HG02571 (cell line): Measurements from ENCODE around the gene PAPPA.

Experiments used
- ATAC-seq: cut with Tn5 transposase; IDR thresholded peaks from one replicate; pipeline ENCODE4 v1.9.1; 2021; ENCODE audit warnings: mild to moderate bottlenecking, moderate library complexity; ENCODE audit not compliant: unreplicated experiment

The PAPPA gene

DNA sequence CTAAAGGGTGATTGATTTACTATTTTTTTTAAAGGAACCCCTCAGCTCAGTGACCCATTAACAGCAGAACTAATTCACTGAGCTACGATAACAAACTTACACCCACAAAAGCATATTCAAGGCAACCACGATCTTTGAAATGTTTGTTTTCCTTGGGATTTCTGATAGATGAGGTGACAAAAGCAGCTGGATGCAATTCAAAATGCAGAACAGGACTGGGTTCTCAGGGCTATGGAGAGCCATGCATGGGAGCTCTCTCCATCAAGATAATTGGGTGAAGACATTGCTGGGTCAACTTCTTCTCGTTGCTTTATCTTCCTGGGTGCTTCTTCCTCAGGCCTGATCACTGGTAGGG lies 60.1 kb downstream of the PAPPA start:
- no peak for ATAC-seq

DNA sequence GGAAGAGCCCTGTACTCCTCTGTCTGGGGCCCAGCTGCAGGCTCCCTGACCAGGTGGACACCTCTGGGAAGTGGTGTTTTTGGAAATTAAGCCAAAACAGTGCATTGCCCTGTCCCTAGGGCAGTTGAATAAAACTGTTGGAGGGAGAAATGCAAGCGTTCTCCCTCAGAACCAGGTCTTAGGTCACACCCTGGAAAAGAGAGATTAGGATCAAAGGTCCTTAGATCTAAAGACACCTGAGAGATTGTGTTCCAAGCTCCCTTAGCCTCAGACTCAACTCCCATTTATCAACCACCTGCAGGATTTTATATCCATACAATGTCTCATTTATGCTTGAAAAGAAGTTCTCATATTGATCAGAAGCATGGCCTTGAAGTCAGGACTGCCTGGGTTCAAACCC lies 64.8 kb downstream of the PAPPA start:
- ATAC-seq, result no peak

DNA sequence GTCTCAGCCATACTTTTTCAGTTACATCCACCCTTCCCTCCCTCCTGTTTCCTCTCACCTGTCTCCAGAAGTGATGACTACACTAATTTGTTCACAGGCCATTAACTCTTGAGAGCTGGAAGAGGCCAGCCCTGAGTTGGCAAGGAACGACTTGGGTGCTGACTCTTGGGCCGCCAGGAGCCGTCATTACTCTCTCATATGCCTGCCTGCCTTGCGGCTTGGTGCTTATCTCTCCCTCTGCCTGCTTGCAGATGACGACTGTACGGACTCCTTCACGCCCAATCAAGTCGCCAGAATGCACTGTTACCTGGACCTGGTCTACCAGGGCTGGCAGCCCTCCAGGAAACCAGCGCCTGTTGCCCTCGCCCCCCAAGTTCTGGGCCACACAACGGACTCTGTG lies 66.1 kb downstream of the PAPPA start:
- ATAC-seq, result no peak

DNA sequence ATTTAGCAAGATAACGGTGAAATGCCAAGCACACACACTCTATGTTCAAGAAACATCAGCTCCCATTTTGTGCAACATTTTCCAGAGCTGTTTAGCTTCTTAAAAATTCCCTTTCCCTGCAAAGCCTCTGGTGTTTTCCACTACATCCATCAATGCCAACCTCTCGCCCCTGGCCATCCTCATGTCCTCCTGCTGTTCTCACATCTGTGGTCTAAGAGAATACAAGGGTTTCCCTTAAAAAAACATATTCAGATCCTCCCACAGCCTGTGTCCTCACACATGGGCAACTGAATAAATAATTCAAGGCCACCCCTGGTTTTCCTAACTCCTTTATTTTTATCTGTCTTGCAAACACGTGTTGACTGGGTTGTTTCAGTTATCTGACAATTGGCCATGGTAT lies 70.3 kb downstream of the PAPPA start:
- no peak for ATAC-seq

DNA sequence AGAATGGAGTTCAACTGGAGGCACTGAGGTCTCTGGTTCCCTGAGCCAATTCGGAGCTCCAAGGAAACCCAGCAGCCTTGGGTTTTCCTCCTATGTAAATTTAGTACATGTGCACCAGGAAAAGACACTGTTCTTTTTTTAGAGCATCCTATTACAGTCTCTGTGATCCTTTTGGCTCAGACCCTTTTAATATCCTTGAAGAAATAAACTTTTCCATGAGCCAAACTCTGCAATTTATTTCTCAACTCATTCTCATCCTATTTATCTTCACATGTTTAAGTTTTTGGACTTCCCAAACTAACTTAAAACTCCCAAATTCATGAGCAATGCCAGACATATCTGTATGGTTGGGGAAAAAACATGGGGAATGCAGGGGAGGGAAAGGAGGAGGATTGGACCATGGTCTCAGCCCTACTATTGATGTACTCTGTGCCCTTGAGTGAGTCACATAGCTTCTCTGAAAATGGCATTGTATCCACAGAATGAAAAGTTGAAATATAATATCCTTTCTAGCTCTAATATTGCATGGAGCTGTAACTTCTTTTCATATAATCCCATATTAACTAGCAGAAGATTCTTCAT lies 76.6 kb downstream of the PAPPA start:
- no peak for ATAC-seq

DNA sequence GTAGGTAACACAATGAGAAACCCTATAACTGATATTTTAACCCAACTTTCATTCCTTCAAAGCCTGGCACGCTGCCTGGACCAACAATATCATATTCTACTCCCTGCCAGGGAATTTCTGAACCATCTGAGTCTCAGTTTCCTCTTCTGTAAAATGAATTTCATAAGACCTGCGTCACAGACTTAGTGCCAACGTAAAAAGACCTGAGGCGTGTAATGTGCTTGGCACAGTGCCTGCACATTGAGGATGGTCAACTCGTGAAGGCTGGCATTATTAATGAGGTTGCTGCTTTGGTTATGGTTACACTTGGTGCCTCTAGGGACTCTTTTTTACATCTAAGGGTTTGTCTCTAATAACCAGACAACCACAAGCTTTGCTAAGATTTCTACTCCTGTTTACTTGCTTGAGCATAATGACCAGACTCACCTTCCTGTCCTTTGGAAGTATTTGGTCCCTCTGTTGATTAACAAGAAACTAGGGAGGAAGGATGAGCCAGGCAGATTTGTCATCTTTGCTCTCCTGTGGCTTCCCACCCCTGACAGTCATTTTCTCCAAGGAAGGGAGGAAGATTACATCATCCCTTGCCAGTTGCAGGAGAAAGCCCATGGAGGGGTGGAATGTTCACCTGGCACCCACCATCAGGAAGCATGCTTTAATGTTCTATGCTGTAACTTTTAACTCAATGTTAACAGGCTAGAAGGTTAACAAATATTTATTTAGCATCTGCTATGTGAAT lies 79.0 kb downstream of the PAPPA start:
- no peak for ATAC-seq

DNA sequence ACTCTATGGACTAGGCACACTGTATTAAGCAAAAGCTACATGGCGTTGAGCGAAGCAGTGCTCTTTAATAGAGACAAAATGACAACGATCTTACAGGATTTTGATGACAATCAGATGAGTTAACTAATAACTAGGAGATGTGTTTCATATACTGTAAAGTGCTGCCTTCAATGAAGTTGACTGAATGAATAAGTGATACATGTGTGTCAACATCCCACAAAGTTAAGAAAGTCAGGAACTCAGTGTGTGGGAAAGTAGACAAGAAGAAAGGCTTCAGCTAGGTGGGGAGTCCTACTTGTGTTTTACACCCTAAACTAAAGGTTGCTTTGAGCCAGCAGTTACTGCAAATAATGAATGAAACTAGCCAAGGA lies 79.6 kb downstream of the PAPPA start:
- no peak for ATAC-seq

DNA sequence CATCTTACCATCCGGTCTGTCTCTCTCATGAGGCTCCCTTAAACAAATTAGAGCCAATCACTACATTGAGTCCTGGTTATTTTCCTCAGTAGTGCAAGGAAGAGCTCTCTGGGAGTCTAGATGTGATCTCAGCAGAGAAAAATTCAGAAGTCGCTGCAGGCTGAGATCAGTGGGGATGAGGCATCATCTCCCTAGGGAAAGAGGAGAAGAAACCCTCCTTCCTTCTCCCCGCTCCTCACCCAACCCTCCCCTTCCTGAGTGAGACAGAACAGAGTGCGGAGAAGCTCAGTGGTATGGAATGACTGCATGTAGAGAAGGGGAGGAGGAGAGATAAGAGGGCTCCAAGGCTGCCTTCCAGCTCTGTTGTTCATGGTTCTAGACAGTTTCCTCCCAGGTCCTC lies 80.5 kb downstream of the PAPPA start:
- ATAC-seq, result no peak

DNA sequence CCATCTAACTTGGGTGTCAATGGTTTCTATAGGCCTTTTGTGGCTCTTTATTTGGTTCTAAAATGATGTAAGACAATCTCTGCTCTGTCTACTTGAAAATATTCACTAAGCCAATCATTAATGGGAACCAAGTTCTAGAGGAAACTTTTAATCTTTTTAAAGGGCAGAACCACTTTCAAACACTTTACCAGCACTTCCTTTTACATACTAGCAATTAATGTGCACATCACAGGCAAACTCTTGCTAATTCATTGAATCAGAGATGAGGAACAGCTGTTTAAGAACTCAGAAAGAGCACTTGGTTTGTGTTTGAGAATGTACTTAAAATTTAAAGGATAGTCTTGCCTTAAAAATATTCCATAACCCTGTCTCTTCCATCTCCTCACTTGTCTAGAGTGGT lies 83.4 kb downstream of the PAPPA start:
- ATAC-seq, result no peak

DNA sequence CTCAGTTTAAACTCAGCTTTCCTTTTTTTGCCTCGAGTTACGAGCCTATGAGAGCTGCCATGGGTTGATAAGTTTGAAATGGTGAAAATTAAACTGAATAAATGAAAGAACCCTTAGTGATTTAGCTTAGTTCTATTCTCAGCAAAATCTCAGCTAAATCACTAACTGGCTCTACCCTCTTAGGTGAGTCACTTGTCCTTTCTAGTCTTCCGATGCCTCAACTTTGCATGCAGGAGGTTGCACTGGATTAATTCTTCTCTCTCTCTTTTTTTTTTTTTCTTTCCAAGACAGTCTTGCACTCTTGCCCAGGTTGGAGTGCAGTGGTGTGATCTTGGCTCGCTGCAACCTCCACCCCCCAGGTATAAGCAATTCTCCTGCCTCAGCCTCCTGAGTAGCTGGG lies 83.9 kb downstream of the PAPPA start:
- no peak for ATAC-seq

DNA sequence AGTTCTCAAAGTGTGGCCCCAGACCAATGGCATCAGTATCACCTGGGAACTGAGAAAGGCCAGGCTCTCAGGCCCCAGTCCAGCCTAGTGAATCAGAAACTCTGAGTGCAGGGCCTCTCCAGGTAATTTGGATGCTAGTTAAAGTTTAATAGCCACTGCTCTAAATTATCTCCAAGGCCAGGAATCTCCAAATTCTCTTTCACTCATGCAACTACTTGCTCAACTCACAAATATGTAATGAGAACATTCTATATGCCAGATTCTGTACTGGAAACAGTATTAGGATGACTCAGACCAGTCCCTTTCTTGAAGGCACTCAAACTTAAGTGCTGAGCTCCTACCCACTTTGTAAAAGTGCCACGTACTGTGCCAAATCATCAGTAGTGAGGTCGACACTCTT lies 84.6 kb downstream of the PAPPA start:
- ATAC-seq, result no peak

DNA sequence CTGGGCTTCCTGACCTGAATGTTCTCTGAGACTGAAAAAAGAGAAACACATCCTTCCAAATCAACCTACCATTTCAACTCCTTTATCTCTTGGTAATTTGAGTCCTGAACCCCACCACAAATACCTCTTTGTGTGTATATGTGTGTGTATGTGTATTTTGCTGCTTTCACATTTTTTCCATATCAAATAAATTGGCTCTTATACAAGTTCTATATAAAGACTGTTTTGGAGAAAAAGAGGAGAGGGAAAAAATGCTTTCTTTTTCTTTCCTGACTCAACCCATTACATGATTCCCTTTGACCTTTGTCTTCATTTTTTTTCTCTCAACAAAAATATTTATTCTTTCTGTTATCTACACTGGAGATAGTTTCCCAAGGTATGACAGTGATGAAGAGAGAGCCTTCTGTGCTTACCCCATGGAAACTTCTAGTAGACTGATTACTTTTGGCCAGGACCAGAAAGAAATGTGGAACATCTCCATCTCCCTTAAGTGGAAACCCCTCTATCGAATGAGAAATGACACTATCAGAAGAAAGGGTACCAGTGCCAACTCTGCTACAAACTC lies 85.3 kb downstream of the PAPPA start:
- ATAC-seq, result no peak

DNA sequence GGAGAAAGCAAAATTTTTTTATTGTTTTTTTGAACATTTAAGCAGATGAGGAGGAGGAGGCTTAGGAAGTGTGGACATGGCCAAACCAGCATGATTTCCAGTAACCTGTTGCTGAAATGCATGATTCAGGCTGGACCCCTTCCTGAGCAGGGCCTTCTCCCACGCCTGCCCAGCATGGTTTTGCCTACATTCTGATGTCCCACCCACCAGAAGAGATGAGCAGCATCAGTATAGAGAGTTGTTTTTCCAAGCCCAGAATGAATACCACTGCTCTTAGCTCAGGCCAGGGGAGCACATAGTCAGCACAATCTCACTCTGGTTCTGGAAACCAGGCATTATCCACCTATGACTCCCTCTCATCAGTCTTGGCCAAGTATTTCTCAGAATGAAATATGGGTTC lies 90.1 kb downstream of the PAPPA start:
- ATAC-seq, result no peak

DNA sequence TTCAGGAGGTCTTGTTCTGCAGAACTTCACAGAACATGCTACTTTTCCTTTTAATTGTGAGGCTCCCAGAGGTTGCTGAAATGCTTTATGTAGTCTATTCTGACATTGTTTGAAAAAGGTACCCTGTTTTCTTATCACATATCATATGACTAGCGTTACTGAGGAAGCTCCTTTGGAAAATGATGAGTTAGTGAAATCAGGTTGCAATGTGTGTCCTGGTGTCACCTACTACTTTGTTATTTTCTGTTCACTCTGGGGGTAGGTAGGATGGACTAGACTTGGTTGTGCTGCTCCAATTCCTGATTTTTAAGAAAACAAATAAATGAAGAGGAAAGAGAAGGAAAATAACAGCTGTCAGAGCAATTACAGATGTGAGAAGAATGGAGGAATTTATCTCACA lies 93.7 kb downstream of the PAPPA start:
- ATAC-seq, result no peak

DNA sequence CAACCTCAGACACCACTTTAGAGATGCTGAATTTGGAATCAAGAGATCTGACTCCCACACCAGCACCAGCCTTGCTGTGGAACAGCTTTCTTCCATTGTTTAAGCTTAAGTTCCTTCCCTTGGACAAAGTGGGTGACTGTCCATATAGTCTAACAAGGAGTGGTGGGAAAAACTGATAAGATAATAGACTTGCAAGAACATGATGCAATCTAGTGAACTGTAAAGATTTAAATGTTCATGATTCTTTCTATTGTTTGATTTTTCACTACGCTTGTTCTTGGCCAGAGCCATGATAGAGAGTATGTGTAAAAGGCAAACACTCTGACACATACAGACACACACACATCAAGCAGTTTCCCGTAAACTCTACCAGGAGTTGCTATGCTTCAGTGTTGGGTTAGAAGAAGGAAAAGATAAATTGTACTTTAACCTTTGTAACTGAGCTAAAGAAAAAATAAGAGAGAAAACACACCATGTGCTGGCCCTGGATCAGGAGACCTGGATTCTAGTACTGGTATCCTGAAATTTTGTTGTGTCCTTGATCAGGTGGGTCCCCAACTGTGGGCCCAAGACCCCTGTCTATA lies 94.3 kb downstream of the PAPPA start:
- no peak for ATAC-seq

DNA sequence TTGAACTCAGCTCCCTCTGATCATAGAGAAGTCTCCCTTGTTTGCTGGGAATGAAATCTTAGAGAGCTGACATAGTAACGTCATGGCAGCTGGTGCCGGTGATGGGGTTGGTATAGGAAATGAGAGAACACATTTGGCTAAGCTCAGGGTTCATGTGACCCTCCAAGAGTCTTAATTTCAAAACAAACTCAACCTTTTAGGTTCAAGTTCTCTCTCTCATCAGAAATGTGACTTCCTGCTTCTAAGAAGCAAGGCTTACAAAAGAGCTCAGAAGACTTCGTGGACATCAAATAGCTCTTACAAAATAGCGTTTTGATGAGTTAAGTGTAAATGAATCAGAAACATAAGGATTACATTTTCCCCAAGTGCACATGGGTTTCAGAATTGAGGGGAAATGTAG lies 97.3 kb downstream of the PAPPA start:
- ATAC-seq, result no peak

DNA sequence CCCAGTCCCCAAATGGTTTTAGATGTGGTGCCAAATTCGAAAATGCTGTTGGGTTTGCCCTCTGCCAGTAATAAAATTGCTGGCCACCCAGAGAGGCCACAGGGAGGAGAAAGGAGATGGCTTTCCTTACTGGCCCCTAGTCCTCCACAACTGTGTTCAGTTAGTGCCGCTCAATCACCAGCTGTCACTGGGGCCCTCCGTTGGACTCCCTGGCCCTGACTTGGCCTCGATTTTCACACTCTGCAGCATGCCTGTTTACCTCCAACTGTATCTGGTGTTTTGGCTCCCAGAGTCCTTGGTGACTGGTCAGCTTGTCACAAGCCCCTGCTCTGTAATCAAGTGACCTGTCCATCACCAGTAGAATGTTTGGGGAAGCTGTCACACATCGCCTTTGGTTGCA lies 97.8 kb downstream of the PAPPA start:
- ATAC-seq, result no peak

DNA sequence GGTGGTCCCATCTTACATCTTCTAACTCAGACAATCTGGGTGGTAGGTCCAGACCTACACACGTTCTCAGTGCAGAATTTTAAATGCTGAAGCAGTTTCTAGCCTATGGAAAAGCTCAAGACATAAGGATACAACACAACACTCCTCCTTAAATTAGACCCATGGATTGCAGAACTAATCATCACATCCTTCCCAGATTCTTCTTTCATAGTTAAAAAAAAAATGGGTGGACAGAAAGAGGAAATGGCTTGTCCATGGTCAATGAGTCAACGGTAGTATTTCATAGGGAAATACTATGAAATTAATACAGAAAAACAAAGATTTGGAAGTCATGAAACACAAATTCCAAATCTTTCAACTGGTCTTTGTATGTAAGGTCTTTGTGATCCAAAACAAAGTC lies 106.9 kb downstream of the PAPPA start:
- ATAC-seq, result no peak

DNA sequence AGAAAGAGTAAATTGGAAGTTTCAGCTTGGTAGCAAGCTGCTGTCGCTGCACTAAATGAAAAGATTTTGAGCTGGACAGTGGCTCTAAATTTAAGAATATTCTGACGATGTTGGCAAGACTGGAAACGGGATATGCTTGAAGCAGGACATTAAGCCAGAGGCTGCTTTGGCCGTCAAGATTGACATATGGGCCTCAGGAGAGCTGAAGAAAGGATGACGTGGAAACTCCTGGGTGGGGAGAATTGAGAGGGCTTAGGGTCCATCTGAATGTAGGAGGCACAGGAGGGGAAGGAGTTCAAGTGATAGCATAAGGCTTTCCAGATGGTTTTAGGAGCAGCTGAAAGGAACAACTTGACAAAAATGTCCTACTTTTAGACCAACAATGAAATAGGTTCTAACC lies 108.9 kb downstream of the PAPPA start:
- no peak for ATAC-seq

DNA sequence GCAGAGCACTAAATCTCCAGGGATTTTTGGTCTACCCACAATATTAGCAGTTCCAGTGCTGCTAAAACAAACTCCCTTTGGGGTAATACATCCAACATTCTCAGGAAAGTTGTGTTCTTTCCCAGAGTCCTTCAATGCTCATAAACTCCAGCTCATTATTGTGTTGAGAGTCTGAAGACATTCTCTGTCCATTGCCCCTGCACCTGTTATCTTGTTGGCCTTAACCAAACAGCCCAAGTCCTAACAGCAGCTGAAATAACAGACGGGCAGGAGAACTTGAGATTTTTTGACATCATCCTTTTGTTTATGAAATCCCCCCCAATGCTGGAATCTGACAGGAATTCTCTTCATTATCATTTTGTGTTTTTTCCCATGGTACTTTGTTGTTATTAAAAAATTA lies 110.8 kb downstream of the PAPPA start:
- ATAC-seq, result no peak

DNA sequence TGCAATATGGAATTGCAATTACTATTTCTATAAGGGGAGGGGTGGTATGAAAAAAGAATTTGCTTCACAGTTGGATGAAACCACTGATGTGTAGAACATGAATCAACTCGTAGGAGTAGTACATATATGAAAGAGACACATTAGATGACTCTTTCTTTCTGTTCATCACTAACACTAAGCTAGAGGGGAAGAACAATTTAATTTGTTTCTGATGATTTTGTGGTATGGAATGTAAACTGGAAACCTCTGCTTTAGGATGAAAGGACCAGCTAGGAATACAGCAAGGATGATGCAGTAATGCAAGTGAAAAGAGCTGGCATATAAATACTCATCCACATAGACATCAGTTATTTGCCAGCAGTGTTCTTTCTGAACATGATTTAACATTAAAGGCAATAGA lies 113.4 kb downstream of the PAPPA start:
- no peak for ATAC-seq

DNA sequence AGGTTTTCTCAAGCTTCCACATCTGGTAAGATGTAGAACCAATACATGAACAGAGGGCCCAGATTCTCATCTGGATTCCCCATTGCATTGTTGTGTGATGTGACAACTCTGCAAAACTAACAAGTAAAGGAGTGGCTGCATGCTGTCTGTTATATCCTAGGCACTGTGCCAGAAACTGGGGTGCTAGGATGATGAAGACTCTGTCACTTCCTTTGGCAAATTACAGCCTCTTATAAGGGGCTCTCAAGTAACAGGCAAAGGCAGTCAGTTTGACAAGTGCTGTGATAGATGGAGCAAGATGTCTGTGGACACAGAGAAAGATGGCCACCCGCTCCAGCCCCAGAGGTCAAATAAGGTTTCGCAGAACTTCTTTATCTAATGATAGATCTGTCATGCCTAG lies 115.7 kb downstream of the PAPPA start:
- ATAC-seq, result no peak

DNA sequence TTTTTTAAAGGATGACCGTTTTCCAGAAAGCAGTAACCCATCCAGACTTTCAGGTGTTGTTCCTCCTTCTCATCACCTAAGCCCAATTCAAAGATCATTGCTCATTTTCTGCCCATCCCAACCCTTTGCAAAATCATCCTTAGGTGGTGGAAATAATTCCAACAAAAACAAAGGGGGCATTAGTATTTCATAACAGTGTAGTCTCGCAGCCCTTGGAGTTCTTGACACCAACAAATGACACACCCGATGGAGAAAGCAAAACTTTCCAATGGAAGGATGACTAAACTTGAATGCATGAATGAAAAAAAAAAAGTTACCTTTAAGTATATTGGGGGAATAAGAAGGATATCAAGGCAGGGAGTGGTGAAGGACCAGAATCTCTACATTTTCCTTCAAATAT lies 117.0 kb downstream of the PAPPA start:
- no peak for ATAC-seq
